Thyroid gland (tissue), 4 donors: ENCODE measurements around the gene ATP6V1A. TPM values are rescaled to one million over a fixed set of nuclear protein-coding genes. Genes with fewer than 3 reads are reported as not detected.

Experiments used
- DNase-seq, 2 donors: peaks; one replicate each; pipeline ENCODE4 v3.0.0-alpha.2; 2019
- H3K27ac ChIP-seq, 3 donors: fragments of 200-600 bp; sonication (generic); 1 replicate in 2 of 3; 2 replicates in 1 of 3; pipeline ENCODE4 v1.5.1; 2016 to 2019; ENCODE audit warnings: mild to moderate bottlenecking in 1 of 3, moderate library complexity in 1 of 3
- H3K27me3 ChIP-seq: fragments of 200-600 bp; sonication (generic); one replicate; pipeline ENCODE4 v1.5.1; 2019
- H3K36me3 ChIP-seq, 2 donors: fragments of 200-600 bp; sonication (generic); one replicate each; pipeline ENCODE4 v1.5.1; 2016 to 2019
- H3K4me1 ChIP-seq, 2 donors: fragments of 200-600 bp; sonication (generic); one replicate each; pipeline ENCODE4 v1.5.1; 2017 to 2019
- H3K4me3 ChIP-seq, 3 donors: fragments of 200-600 bp; sonication (generic); replicated peaks in 1 of 3; 1 replicate in 2 of 3; 2 replicates in 1 of 3; pipeline ENCODE4 v1.5.1; 2016; ENCODE audit warnings: mild to moderate bottlenecking in 1 of 3
- H3K9me3 ChIP-seq: fragments of 200-600 bp; sonication (generic); one replicate; pipeline ENCODE4 v1.5.1; 2017
- POLR2A ChIP-seq, 2 donors: fragments of 450-650 bp; IDR thresholded peaks; one replicate each; pipeline ENCODE4 v1.6.1; 2017; ENCODE audit warnings: antibody characterized with exemption in 2 of 2, mild to moderate bottlenecking in 2 of 2, moderate library complexity in 1 of 2
- WGBS, 2 donors: methylation state at CpG; one replicate each; pipeline ENCODE4 v1.1.5; 2017; 5-methylcytosine and 5-hydroxymethylcytosine counted together
- intact Hi-C: fragments of 100-400 bp; cut with DNase I; formaldehyde crosslinking; loops from one replicate; pipeline ENCODE4 v1.15.1; 2023
- total RNA-seq, 4 donors: library from RNA; depleted of rRNA; stranded (reverse); fragments of >200 nt; gene quantifications; one replicate each; pipeline ENCODE4 v1.2.3, GENCODE V29; 2016
- TF ChIP-seq, protein P1 (sequence below), 6 experiments: fragments of 200-600 bp in 3 of 6; fragments of 450-650 bp in 3 of 6; sonication (generic) in 3 of 6; IDR thresholded peaks; one replicate each; pipeline ENCODE4 v1.5.1; 2016 to 2019; ENCODE audit warnings: antibody characterized with exemption in 6 of 6, mild to moderate bottlenecking in 2 of 6, inconsistent platforms in 1 of 6, moderate library complexity in 1 of 6

The ATP6V1A gene
- 100 to 1,000 TPM in 2 of 4 donors, 10 to 100 TPM in 2; 75.4 to 157 (median 112) TPM for total RNA-seq

GRCh38 chr3:113746548-113747282 lies at the start of gene ATP6V1A:
Gene ATP6V1A (plus strand): TSS chr3:113747035. CDS start chr3:113778754, 31,719 bp downstream.
- TF ChIP-seq, protein P1, sequence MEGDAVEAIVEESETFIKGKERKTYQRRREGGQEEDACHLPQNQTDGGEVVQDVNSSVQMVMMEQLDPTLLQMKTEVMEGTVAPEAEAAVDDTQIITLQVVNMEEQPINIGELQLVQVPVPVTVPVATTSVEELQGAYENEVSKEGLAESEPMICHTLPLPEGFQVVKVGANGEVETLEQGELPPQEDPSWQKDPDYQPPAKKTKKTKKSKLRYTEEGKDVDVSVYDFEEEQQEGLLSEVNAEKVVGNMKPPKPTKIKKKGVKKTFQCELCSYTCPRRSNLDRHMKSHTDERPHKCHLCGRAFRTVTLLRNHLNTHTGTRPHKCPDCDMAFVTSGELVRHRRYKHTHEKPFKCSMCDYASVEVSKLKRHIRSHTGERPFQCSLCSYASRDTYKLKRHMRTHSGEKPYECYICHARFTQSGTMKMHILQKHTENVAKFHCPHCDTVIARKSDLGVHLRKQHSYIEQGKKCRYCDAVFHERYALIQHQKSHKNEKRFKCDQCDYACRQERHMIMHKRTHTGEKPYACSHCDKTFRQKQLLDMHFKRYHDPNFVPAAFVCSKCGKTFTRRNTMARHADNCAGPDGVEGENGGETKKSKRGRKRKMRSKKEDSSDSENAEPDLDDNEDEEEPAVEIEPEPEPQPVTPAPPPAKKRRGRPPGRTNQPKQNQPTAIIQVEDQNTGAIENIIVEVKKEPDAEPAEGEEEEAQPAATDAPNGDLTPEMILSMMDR (IDR thresholded peaks at IDR 0.05): peak in 1 of 6 experiments; percentile 25
- TF ChIP-seq POLR2A (IDR thresholded peaks at IDR 0.05): peak in 1 of 2 donors; percentile 75
- Histone ChIP-seq H3K27me3 (no peaks in the 10 kb centered on the region), H3K4me3 (peak within 1 kb of the TSS; percentile 85 to 98 (median 96)), H3K4me1 (peaks cover 23 to 29% of the 10 kb centered on the region in 2 donors), H3K9me3 (no peaks in the 10 kb centered on the region), H3K36me3 (no peaks in the 10 kb centered on the region), H3K27ac (peak within 1 kb of the TSS; percentile 97 to 100 (median 99))
- intact Hi-C loops: no loop called here
- peak; percentile 93 to 94 for DNase-seq
- WGBS, 2 donors: 0 to 1% methylated on average over 34 of the region's 34 CpGs

- WGBS, 2 donors: 12 to 14% methylated on average over 10 of the region's 10 CpGs
- Histone ChIP-seq H3K9me3 (no peaks in the 10 kb centered on the region), H3K4me1 (peaks cover 18 to 34% of the 10 kb centered on the region in 2 donors), H3K27ac (peak overlapping the region; percentile 81 to 86 (median 84)), H3K36me3 (no peaks in the 10 kb centered on the region), H3K27me3 (no peaks in the 10 kb centered on the region), H3K4me3 (peak overlapping the region; percentile 23 to 92 (median 48))
- TF ChIP-seq POLR2A (IDR thresholded peaks at IDR 0.05): no peak
- TF ChIP-seq, protein P1 (IDR thresholded peaks at IDR 0.05): no peak
- no peak for DNase-seq
- intact Hi-C loops: no loop called here
Measured at GRCh38 chr3:113697500-113698090, 49.2 kb upstream of the ATP6V1A start.

DNA sequence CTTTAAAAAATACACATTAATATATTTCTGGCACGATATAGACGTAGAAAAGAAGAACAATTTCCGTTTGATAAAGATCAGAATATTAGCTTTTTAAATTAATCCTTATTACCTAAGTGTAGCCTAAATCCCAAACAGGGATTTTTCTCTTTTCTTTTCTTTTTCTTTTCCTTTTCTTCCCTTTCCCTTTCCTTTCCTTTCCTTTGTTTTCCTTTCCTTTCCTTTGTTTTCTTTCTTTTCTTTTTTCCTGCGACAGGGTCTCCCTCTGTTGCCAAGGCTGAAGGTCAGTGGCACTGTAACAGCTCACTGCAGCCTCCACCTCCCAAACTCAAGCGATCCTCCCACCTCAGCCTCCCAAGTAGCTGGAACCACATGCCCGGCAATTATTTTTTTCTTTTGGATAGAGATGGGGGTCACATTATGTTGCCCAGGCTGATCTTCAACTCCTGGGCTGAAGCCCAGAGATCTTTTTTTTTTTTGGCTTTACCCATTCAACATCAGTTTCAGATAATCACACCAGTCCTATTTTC lies 48.6 kb upstream of the ATP6V1A start:
- no peak overlapping the region for H3K4me3 ChIP-seq

GRCh38 chr3:113698956-113699355 lies 47.9 kb upstream of the ATP6V1A start:
- H3K27me3 ChIP-seq: no peaks in the 10 kb centered on the region
- H3K36me3 ChIP-seq: no peaks in the 10 kb centered on the region
- DNase-seq: peak; percentile 12 to 15
- H3K9me3 ChIP-seq: no peaks in the 10 kb centered on the region
- 19 to 28% methylated on average over 20 to 23 of the region's 24 CpGs for WGBS, 2 donors
- H3K27ac ChIP-seq: no peak overlapping the region
- intact Hi-C loops: no loop called here
- H3K4me3 ChIP-seq: peak overlapping the region in 1 of 3 donors; percentile 6
- TF ChIP-seq, protein P1 (IDR thresholded peaks at IDR 0.05): no peak
- no peak for TF ChIP-seq POLR2A (IDR thresholded peaks at IDR 0.05)
- H3K4me1 ChIP-seq: peaks cover 18 to 31% of the 10 kb centered on the region in 2 donors

More for the DNA sequence above, 48.6 kb upstream of the ATP6V1A start:
- Histone ChIP-seq H3K36me3 (no peaks in the 10 kb centered on the region), H3K9me3 (no peaks in the 10 kb centered on the region), H3K27ac (peak overlapping the region in 1 of 3 donors; percentile 81), H3K4me1 (peaks cover 18 to 34% of the 10 kb centered on the region in 2 donors), H3K27me3 (no peaks in the 10 kb centered on the region)
- TF ChIP-seq POLR2A (IDR thresholded peaks at IDR 0.05): no peak
- no peak for DNase-seq
- WGBS, 2 donors: 84 to 87% methylated on average over 6 of the region's 6 CpGs
- intact Hi-C loops: no loop called here

DNA sequence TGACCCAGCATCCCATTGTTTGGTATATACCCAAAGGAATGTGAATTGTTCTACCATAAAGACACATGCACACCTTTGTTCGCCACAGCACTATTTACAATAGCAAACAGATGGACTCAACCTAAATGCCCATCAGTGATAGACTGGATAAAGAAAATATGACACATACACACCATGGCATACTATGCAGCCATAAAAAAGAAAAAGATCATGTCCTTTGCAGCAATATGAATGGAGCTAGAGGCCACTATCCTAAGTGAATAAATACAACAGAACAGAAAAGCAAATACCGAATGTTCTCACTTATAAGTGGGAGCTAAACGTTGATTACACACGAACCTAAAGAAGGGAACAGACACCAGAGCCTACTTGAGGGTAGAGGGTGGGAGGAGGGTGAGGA lies 39.0 kb upstream of the ATP6V1A start:
- intact Hi-C loops: no loop called here
- no peaks in the 10 kb centered on the region for H3K9me3 ChIP-seq
- DNase-seq: no peak
- H3K27me3 ChIP-seq: no peaks in the 10 kb centered on the region
- no peak overlapping the region for H3K4me3 ChIP-seq
- WGBS, 2 donors: 88 to 91% methylated on average over 4 of the region's 4 CpGs
- H3K36me3 ChIP-seq: no peaks in the 10 kb centered on the region
- no peak overlapping the region for H3K27ac ChIP-seq
- no peaks in the 10 kb centered on the region for H3K4me1 ChIP-seq
- TF ChIP-seq, protein P1 (IDR thresholded peaks at IDR 0.05): no peak
- TF ChIP-seq POLR2A (IDR thresholded peaks at IDR 0.05): no peak
